HG03103 (cell line): ENCODE data around the gene ACOX3.
"Not testable (repeated sequence)": the region's sequence is repeated elsewhere in the genome, so short reads cannot be mapped to it uniquely, and the experiment has no call there.

Experiments
- ATAC-seq: cut with Tn5 transposase; IDR thresholded peaks from one replicate; pipeline ENCODE4 v1.9.1; 2021; ENCODE audit warnings: low read depth; ENCODE audit not compliant: unreplicated experiment

The ACOX3 gene

GRCh38 chr4:8391071-8391470 lies 49.5 kb downstream of the ACOX3 start:
- ATAC-seq = no peak

GRCh38 chr4:8390577-8390976 lies 49.9 kb downstream of the ACOX3 start:
- no peak for ATAC-seq

GRCh38 chr4:8388528-8388870 lies 52.0 kb downstream of the ACOX3 start:
- ATAC-seq = no peak

GRCh38 chr4:8387615-8388527 lies 52.7 kb downstream of the ACOX3 start:
- ATAC-seq = no peak

GRCh38 chr4:8387194-8387593 lies 53.3 kb downstream of the ACOX3 start:
- ATAC-seq = no peak

GRCh38 chr4:8386731-8387130 lies 53.8 kb downstream of the ACOX3 start:
- ATAC-seq = no peak

GRCh38 chr4:8386131-8386530 lies 54.4 kb downstream of the ACOX3 start:
- ATAC-seq = not testable (repeated sequence)

- ATAC-seq = no peak
Observed at GRCh38 chr4:8385611-8386010, 54.9 kb downstream of the ACOX3 start.

- no peak for ATAC-seq
Observed at GRCh38 chr4:8385106-8385505, 55.4 kb downstream of the ACOX3 start.

GRCh38 chr4:8384397-8385060 lies 56.0 kb downstream of the ACOX3 start:
- no peak for ATAC-seq

GRCh38 chr4:8383451-8384160 lies 56.9 kb downstream of the ACOX3 start:
- no peak for ATAC-seq

- ATAC-seq = no peak
Observed at GRCh38 chr4:8383016-8383415, 57.5 kb downstream of the ACOX3 start.

- no peak for ATAC-seq
Observed at GRCh38 chr4:8381814-8382581, 58.5 kb downstream of the ACOX3 start.

GRCh38 chr4:8380511-8381415 lies 59.8 kb downstream of the ACOX3 start:
- no peak for ATAC-seq

- no peak for ATAC-seq
Observed at GRCh38 chr4:8379771-8380170, 60.8 kb downstream of the ACOX3 start.

GRCh38 chr4:8379281-8379680 lies 61.2 kb downstream of the ACOX3 start:
- no peak for ATAC-seq

GRCh38 chr4:8378776-8379175 lies 61.7 kb downstream of the ACOX3 start:
- ATAC-seq = no peak

GRCh38 chr4:8378101-8378724 lies 62.3 kb downstream of the ACOX3 start:
- ATAC-seq = no peak
